ENCODE measurements around the gene NAV2.

NAV2 gene

GRCh38 chr11:19975414-19975990 is 262.9 kb downstream of the NAV2 start:
- DNase-seq: no peak
- H3K27me3 ChIP-seq: no peaks in the 10 kb centered on the region
- H3K9me3 ChIP-seq: no peaks in the 10 kb centered on the region
- no peak for TF ChIP-seq CTCF (IDR thresholded peaks at IDR 0.05)
- H3K27ac ChIP-seq: no peak overlapping the region
- no peak overlapping the region for H3K4me3 ChIP-seq
- peaks cover 0 to 46% (median 18%) of the 10 kb centered on the region in 4 donors for H3K4me1 ChIP-seq
- intact Hi-C loops (cut with DNase I; ENCODE audit: low total_unique reads): no loop called here
- peaks cover 0 to 22% (median 13%) of the 10 kb centered on the region in 3 donors for H3K36me3 ChIP-seq

DNA sequence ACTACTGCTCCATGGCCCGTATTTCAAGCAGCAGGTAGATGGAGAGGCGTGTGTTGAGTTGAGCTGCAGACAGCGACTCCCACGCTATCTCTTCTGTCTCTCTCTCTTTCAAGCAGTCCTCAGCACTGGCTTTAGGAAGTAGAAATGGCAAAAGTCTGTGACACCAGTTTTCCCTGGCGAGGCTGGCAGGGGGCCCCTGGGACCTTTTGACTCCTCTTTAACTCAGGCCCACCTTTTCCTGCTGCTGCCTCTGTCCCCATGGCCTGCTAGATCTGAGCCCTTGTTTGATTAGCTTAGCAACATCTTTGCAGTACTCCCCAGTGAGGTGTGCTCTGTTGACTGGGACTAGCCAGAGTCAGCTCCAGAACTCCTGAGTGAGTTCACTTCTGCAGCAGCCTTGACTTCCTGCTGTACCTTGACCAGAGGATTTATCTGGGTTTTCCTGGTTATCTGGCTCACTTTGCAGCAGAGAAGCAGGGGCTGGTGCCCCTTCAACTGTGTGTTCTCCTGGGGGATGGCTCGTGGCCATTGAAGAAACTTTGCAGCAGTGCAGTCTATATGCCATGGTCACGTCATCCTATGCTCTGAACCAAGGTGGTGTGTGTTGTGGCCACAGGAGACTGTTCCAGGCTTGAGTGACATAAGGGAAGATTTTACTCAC is 263.8 kb downstream of the NAV2 start:
- DNase-seq: no peak
- no peaks in the 10 kb centered on the region for H3K27me3 ChIP-seq
- peaks cover 0 to 55% (median 26%) of the 10 kb centered on the region in 4 donors for H3K4me1 ChIP-seq
- no peak overlapping the region for H3K27ac ChIP-seq
- intact Hi-C loops (cut with DNase I; ENCODE audit: low total_unique reads): no loop called here
- TF ChIP-seq CTCF (IDR thresholded peaks at IDR 0.05): no peak
- no peak overlapping the region for H3K4me3 ChIP-seq
- H3K9me3 ChIP-seq: no peaks in the 10 kb centered on the region
- peaks cover 0 to 22% (median 13%) of the 10 kb centered on the region in 3 donors for H3K36me3 ChIP-seq

- Histone ChIP-seq H3K36me3 (peaks cover 0 to 21% (median 13%) of the 10 kb centered on the region in 3 donors), H3K4me1 (peaks cover 0 to 64% (median 32%) of the 10 kb centered on the region in 4 donors), H3K27me3 (no peaks in the 10 kb centered on the region), H3K27ac (no peak overlapping the region), H3K9me3 (no peaks in the 10 kb centered on the region), H3K4me3 (no peak overlapping the region)
- no peak for DNase-seq
- intact Hi-C loops (cut with DNase I; ENCODE audit: low total_unique reads): no loop called here
- TF ChIP-seq CTCF (IDR thresholded peaks at IDR 0.05): no peak
These were observed 265.3 kb downstream of the NAV2 start for GRCh38 chr11:19977941-19978340.

DNA sequence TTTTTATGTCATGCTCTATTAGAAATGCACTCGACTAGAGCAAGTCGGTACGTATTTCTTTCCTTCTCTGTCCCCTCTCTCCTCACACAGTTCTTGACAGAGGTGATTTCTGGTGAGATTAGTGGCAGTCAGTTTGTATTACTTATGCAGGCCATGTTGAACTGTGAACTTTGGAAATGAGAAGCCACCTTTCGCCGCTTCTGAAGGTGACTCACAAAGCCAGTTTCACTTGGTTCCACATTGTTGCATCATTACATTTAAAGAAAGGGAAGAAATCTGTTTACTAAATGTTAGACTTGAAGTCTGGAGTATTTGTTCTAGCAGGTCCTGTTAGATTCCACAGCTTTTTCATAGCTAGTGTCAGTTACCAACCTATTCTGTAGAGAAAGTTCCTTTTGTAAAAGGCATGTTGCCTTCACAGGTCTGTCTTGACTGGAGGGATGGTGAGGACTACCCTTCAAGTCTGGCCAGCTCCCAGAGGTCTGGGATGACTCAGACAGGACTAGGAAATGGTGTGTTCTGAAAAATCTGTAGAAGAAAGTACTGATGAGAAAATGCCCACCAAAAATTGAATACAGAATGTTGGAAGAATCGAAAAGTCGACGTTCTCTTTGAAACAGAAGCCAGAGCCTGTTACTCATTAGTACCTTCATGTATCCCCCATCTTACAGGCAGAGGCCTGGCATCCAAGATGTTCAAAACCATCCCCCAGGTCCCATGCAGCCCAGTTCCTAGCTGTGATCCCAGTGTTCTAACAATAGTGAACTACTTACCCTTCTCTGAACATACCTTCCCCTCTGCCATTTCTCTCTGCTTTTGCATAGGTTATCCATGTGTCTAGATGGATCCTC is 266.3 kb downstream of the NAV2 start:
- H3K4me3 ChIP-seq: no peak overlapping the region
- H3K36me3 ChIP-seq: peaks cover 0 to 16% (median 14%) of the 10 kb centered on the region in 3 donors
- no peaks in the 10 kb centered on the region for H3K9me3 ChIP-seq
- peak overlapping the region; percentile 48 to 62 for H3K27ac ChIP-seq
- DNase-seq: no peak
- TF ChIP-seq CTCF (IDR thresholded peaks at IDR 0.05): no peak
- intact Hi-C loops (cut with DNase I; ENCODE audit: low total_unique reads): no loop called here
- peaks cover 0 to 73% (median 37%) of the 10 kb centered on the region in 4 donors for H3K4me1 ChIP-seq
- no peaks in the 10 kb centered on the region for H3K27me3 ChIP-seq

GRCh38 chr11:19979519-19979845 is 266.8 kb downstream of the NAV2 start:
- Histone ChIP-seq H3K36me3 (peaks cover 2 to 22% (median 20%) of the 10 kb centered on the region in 3 donors), H3K27me3 (no peaks in the 10 kb centered on the region), H3K4me3 (no peak overlapping the region), H3K9me3 (no peaks in the 10 kb centered on the region), H3K4me1 (peaks cover 0 to 79% (median 40%) of the 10 kb centered on the region in 4 donors), H3K27ac (peak overlapping the region; percentile 48 to 62)
- no peak for DNase-seq
- TF ChIP-seq CTCF (IDR thresholded peaks at IDR 0.05): no peak
- intact Hi-C loops (cut with DNase I; ENCODE audit: low total_unique reads): no loop called here
